ENCODE results near the gene PSME3.

Gene PSME3

DNA sequence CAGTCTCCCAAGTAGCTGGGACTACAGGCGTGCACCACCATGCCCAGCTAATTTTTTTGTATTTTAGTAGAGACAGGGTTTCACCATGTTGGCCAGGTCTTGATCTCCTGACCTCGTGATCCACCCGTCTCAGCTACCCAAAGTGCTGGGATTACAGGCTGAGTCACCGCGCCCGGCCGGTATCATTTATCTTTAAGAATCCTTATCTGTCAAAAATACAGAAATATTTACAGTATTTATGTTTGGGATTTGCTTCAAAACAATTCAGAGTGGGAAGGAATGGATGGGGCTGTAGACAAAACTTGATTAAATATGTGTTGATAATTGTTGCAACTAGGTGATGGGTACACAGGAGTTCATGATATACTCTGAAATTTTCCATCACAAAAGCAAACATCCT is 12.0 kb upstream of the PSME3 start:
- TF ChIP-seq ARNT (IDR thresholded peaks at IDR 0.05) (no peak), FOXK2 (IDR thresholded peaks at IDR 0.05) (no peak), ZNF384 (IDR thresholded peaks at IDR 0.05) (no peak), FOXA1 (IDR thresholded peaks at IDR 0.05) (no peak), BHLHE40 (IDR thresholded peaks at IDR 0.05; ENCODE audit: borderline replicate concordance) (no peak), SUZ12 (IDR thresholded peaks at IDR 0.05) (no peak), CTBP1 (IDR thresholded peaks at IDR 0.05; ENCODE audit: borderline replicate concordance) (no peak), SP1 (IDR thresholded peaks at IDR 0.05) (no peak), NFRKB (IDR thresholded peaks at IDR 0.05) (no peak), ELF4 (IDR thresholded peaks at IDR 0.05) (no peak), L3MBTL2 (conservative IDR thresholded peaks at IDR 0.05) (no peak), FOXM1 (IDR thresholded peaks at IDR 0.05; ENCODE audit: borderline replicate concordance) (no peak), TARDBP (IDR thresholded peaks at IDR 0.05) (no peak), LEF1 (IDR thresholded peaks at IDR 0.05; ENCODE audit: borderline replicate concordance) (no peak)
- TF ChIP-seq, protein P1, sequence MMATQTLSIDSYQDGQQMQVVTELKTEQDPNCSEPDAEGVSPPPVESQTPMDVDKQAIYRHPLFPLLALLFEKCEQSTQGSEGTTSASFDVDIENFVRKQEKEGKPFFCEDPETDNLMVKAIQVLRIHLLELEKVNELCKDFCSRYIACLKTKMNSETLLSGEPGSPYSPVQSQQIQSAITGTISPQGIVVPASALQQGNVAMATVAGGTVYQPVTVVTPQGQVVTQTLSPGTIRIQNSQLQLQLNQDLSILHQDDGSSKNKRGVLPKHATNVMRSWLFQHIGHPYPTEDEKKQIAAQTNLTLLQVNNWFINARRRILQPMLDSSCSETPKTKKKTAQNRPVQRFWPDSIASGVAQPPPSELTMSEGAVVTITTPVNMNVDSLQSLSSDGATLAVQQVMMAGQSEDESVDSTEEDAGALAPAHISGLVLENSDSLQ (IDR thresholded peaks at IDR 0.05) = no peak
- POLR2A ChIA-PET = no interaction called here
- CTCF ChIA-PET = interaction anchor here (1.2 kb wide), 2 partner anchors 98 to 118 kb away, joined by 4 to 5 read pairs; no protein-coding TSS in a partner anchor
- no peak for DNase-seq (ENCODE audit: extremely low spot score)

- ChIA-PET CTCF (no interaction called here), POLR2A (no interaction called here)
- no peak for DNase-seq (ENCODE audit: extremely low spot score)
- TF ChIP-seq, protein P1 (IDR thresholded peaks at IDR 0.05) = no peak
- no peak for TF ChIP-seq L3MBTL2 (conservative IDR thresholded peaks at IDR 0.05)
- no peak for TF ChIP-seq ARNT (IDR thresholded peaks at IDR 0.05)
- TF ChIP-seq FOXK2 (IDR thresholded peaks at IDR 0.05) = no peak
- no peak for TF ChIP-seq BHLHE40 (IDR thresholded peaks at IDR 0.05; ENCODE audit: borderline replicate concordance)
- no peak for TF ChIP-seq ZNF384 (IDR thresholded peaks at IDR 0.05)
- no peak for TF ChIP-seq TARDBP (IDR thresholded peaks at IDR 0.05)
These were observed 5.7 kb upstream of the PSME3 start for GRCh38 chr17:42827472-42827871.

DNA sequence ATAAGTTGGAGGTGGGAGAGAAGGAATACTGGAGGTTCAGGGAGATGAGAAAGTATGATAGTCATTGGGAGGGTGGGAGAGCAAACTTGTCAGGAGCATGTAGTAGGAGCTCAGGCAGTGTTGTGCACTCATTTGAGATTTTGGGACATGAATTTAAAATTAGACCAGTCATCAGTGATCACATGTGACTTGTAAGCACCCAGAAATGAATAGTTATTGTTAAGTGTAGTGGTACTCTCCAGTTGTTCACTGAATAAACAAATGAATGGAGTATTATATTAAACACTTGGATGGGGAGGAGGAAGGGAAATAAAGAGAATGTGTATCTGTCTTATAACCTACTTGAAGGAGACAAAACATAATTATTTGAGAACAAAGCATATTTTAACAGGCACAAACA is 2.2 kb upstream of the PSME3 start:
- no peak for DNase-seq (ENCODE audit: extremely low spot score)
- TF ChIP-seq TARDBP (IDR thresholded peaks at IDR 0.05) (no peak), ARNT (IDR thresholded peaks at IDR 0.05) (no peak), SUZ12 (IDR thresholded peaks at IDR 0.05) (no peak), HDGF (IDR thresholded peaks at IDR 0.05; ENCODE audit: borderline replicate concordance) (no peak), LEF1 (IDR thresholded peaks at IDR 0.05; ENCODE audit: borderline replicate concordance) (no peak), BHLHE40 (IDR thresholded peaks at IDR 0.05; ENCODE audit: borderline replicate concordance) (no peak), CTBP1 (IDR thresholded peaks at IDR 0.05; ENCODE audit: borderline replicate concordance) (no peak), NFRKB (IDR thresholded peaks at IDR 0.05) (no peak), ZNF384 (IDR thresholded peaks at IDR 0.05) (no peak), FOXK2 (IDR thresholded peaks at IDR 0.05) (no peak)
- TF ChIP-seq, protein P1 (IDR thresholded peaks at IDR 0.05) = no peak
- POLR2A ChIA-PET = no interaction called here
- CTCF ChIA-PET = no interaction called here

DNA sequence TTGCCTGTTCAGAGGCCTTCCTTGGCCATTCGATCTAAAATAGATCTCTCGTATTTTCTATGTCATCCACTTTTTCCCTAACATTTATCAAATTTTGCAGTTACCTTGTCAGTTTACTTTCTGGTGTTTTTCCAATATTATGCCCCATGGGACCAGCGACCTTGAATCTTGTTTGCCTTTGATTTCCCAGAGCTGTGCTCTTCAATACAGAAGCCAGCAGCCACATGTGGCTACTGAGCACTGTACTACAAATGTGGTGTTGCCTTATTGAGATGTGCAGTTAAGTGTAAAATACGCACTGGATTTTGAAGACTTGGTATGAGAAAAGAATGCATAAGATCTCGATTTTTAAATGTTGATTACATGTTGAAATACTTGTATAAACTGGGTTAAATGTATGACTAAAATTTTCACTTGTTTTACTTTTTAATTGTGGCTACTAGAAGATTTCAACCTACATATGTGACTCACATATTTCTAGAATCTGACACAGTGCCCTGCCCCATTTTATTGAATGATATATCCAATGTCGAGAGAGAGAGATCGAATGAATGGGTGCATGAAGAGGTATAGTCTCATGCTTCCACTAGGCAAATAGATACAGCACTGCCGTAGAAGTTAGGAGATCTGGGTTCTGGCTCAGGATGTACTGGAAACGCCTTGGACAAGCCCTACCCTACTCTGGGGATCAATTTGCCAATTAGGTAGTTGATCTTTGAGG is 824 bp upstream of the PSME3 start:
- DNase-seq (ENCODE audit: extremely low spot score) = no peak
- ChIA-PET CTCF (no interaction called here), POLR2A (interaction anchor here (0.6 to 4.4 kb wide), 9 partner anchors 9 to 245 kb away, joined by 3 to 45 read pairs (median 6); partner anchors contain the start of genes AOC2, BECN1, RPL27 and VPS25)
- TF ChIP-seq SP1 (IDR thresholded peaks at IDR 0.05) (no peak), ELF4 (IDR thresholded peaks at IDR 0.05) (no peak), TARDBP (IDR thresholded peaks at IDR 0.05) (no peak), FOXA1 (IDR thresholded peaks at IDR 0.05) (no peak), FOXM1 (IDR thresholded peaks at IDR 0.05; ENCODE audit: borderline replicate concordance) (no peak), FOXK2 (IDR thresholded peaks at IDR 0.05) (no peak), NFRKB (IDR thresholded peaks at IDR 0.05) (no peak), BHLHE40 (IDR thresholded peaks at IDR 0.05; ENCODE audit: borderline replicate concordance) (no peak), LEF1 (IDR thresholded peaks at IDR 0.05; ENCODE audit: borderline replicate concordance) (no peak), ARNT (IDR thresholded peaks at IDR 0.05) (no peak), L3MBTL2 (conservative IDR thresholded peaks at IDR 0.05) (no peak), ZNF384 (IDR thresholded peaks at IDR 0.05) (no peak), HDGF (IDR thresholded peaks at IDR 0.05; ENCODE audit: borderline replicate concordance) (no peak), SUZ12 (IDR thresholded peaks at IDR 0.05) (no peak)
- TF ChIP-seq, protein P1 (IDR thresholded peaks at IDR 0.05) = no peak

DNA sequence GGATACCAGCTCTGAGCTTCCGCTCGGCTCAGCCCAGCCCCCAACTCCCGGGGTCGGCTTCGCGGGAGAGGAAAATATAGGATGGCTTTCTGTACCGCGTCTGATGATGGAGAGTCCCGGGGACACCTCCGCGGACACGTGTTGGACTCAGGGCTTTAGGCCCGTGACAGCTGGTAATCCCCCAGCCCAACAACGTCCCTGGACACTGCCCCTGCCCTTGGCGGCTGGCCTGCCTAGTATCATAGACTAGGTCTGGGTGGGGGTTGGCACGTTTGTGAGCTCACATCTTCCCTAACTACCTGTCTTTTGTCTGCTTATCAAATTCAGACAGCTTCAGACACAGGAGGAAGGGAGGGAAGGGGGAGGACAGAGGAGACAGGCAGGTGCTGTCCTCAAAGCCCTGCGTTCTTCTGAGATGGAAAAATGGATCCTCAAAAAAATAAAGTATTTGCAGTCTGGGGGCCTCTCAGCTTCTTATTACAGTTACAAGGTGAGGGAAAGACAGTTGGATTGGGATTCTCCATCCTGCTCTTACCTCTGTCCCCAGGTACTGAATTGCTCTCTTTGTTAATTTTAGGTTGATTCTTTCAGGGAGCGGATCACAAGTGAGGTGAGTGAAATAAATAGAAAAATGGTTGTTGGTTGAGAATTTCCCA is 698 bp downstream of the PSME3 start:
- no peak for TF ChIP-seq NFRKB (IDR thresholded peaks at IDR 0.05)
- no peak for TF ChIP-seq ELF4 (IDR thresholded peaks at IDR 0.05)
- TF ChIP-seq SP1 (IDR thresholded peaks at IDR 0.05) = no peak
- TF ChIP-seq LEF1 (IDR thresholded peaks at IDR 0.05; ENCODE audit: borderline replicate concordance) = no peak
- TF ChIP-seq FOXM1 (IDR thresholded peaks at IDR 0.05; ENCODE audit: borderline replicate concordance) = no peak
- no peak for TF ChIP-seq HDGF (IDR thresholded peaks at IDR 0.05; ENCODE audit: borderline replicate concordance)
- TF ChIP-seq L3MBTL2 (conservative IDR thresholded peaks at IDR 0.05) = no peak
- TF ChIP-seq BHLHE40 (IDR thresholded peaks at IDR 0.05; ENCODE audit: borderline replicate concordance) = no peak
- TF ChIP-seq CTBP1 (IDR thresholded peaks at IDR 0.05; ENCODE audit: borderline replicate concordance) = no peak
- no peak for TF ChIP-seq ARNT (IDR thresholded peaks at IDR 0.05)
- TF ChIP-seq SUZ12 (IDR thresholded peaks at IDR 0.05) = no peak
- TF ChIP-seq FOXA1 (IDR thresholded peaks at IDR 0.05) = no peak
- no peak for TF ChIP-seq FOXK2 (IDR thresholded peaks at IDR 0.05)
- ChIA-PET POLR2A (interaction anchor here (0.6 to 4.4 kb wide), 20 partner anchors 8 to 291 kb away, joined by 3 to 45 read pairs (median 4); partner anchors contain the start of genes AOC2, BECN1, BRCA1 and COA3), CTCF (interaction anchor here (0.6 to 2.2 kb wide), 4 partner anchors 9 to 255 kb away, joined by 4 to 12 read pairs (median 8); partner anchors contain the start of gene BECN1)
- no peak for DNase-seq (ENCODE audit: extremely low spot score)

Measured in HEK293T (cell line).